Mammary epithelial cell (primary cell): Measurements from ENCODE around the gene SLC38A3.
"Not testable (repeated sequence)": the region's sequence is repeated elsewhere in the genome, so short reads cannot be mapped to it uniquely, and the experiment has no call there.

Source experiments
- CTCF ChIP-seq, 2 donors: IDR thresholded peaks in 1 of 2; conservative IDR thresholded peaks in 1 of 2; 2 replicates each; pipeline ENCODE4 v1.5.1; 2011 to 2012; ENCODE audit warnings: inconsistent platforms in 2 of 2, low read length in 2 of 2, mild to moderate bottlenecking in 2 of 2, control low read depth in 1 of 2, low read depth in 1 of 2; ENCODE audit not compliant: insufficient read depth in 1 of 2; ENCODE audit errors: extremely low read depth in 1 of 2
- EZH2 ChIP-seq: IDR thresholded peaks from 2 replicates; pipeline ENCODE4 v1.6.1; 2012; ENCODE audit warnings: low read length, inconsistent platforms, borderline replicate concordance

- TF ChIP-seq CTCF (conservative IDR thresholded peaks at IDR 0.05 in 1 of 2, IDR thresholded peaks at IDR 0.05 in 1 of 2; ENCODE audit: extremely low read depth in 1 of 2, insufficient read depth in 1 of 2, low read depth in 1 of 2, low read length in 2 of 2); EZH2: not testable (repeated sequence)
These were observed 6.3 kb downstream of the SLC38A3 start for GRCh38 chr3:50211368-50211717.
